CD14-positive monocyte (primary cell): ENCODE measurements around the gene SNAP47. TPM values are rescaled to one million over a fixed set of nuclear protein-coding genes. Genes with fewer than 3 reads are reported as not detected.

Experiments used
- DNase-seq, 3 donors: peaks; one replicate each; pipeline ENCODE4 v3.0.0-alpha.2; 2011 to 2022
- H2AFZ ChIP-seq: 2 replicates; pipeline ENCODE4 v1.6.0; 2012; ENCODE audit warnings: mild to moderate bottlenecking, low read depth, low read length, inconsistent platforms; ENCODE audit not compliant: insufficient read depth, poor library complexity, severe bottlenecking
- H3K27ac ChIP-seq, 2 donors: 1 replicate in 1 of 2; 2 replicates in 1 of 2; pipeline ENCODE4 v1.5.1; 2012 to 2013; ENCODE audit warnings: low read length in 2 of 2, control low read depth in 1 of 2, inconsistent platforms in 1 of 2, low read depth in 1 of 2, mild to moderate bottlenecking in 1 of 2
- H3K27me3 ChIP-seq, 2 donors: one replicate each; pipeline versions ENCODE4 v1.6.0 to v1.6.1; 2011 to 2013; ENCODE audit warnings: low read length in 2 of 2; ENCODE audit not compliant: control insufficient read depth in 2 of 2, insufficient read depth in 2 of 2
- H3K36me3 ChIP-seq, 2 donors: replicated peaks in 1 of 2; 1 replicate in 1 of 2; 2 replicates in 1 of 2; pipeline versions ENCODE4 v1.5.1 to v1.6.1; 2012 to 2013; ENCODE audit warnings: low read length in 2 of 2, control low read depth in 1 of 2, inconsistent platforms in 1 of 2, mild to moderate bottlenecking in 1 of 2; ENCODE audit not compliant: insufficient read depth in 2 of 2, control insufficient read depth in 1 of 2
- H3K4me1 ChIP-seq, 2 donors: 1 replicate in 1 of 2; 2 replicates in 1 of 2; pipeline versions ENCODE4 v1.5.1 to v1.6.1; 2012 to 2013; ENCODE audit warnings: low read length in 2 of 2, control low read depth in 1 of 2, inconsistent platforms in 1 of 2, mild to moderate bottlenecking in 1 of 2, moderate library complexity in 1 of 2; ENCODE audit not compliant: insufficient read depth in 2 of 2, control insufficient read depth in 1 of 2
- H3K4me2 ChIP-seq: replicated peaks from 2 replicates; pipeline ENCODE3; 2012; ENCODE audit warnings: low read length, moderate library complexity, mild to moderate bottlenecking; ENCODE audit not compliant: poor library complexity, severe bottlenecking; ENCODE audit errors: extremely low read depth
- H3K4me3 ChIP-seq, 3 experiments: fragments of 200-600 bp in 1 of 3; sonication (generic) in 1 of 3; replicated peaks in 1 of 3; 1 replicate in 2 of 3; 2 replicates in 1 of 3; pipeline ENCODE4 v1.5.1; 2011 to 2013; ENCODE audit warnings: low read length in 3 of 3, mild to moderate bottlenecking in 3 of 3, control low read depth in 2 of 3, low read depth in 2 of 3, inconsistent platforms in 1 of 3, moderate library complexity in 1 of 3
- H3K79me2 ChIP-seq: 2 replicates; pipeline ENCODE4 v1.6.0; 2012; ENCODE audit warnings: mild to moderate bottlenecking, control low read depth, inconsistent platforms, low read length, moderate library complexity; ENCODE audit not compliant: insufficient read depth
- H3K9ac ChIP-seq: 2 replicates; pipeline ENCODE4 v1.6.0; 2017; ENCODE audit warnings: low read length, mild to moderate bottlenecking; ENCODE audit not compliant: insufficient read depth, poor library complexity, severe bottlenecking
- H3K9me3 ChIP-seq, 2 donors: replicated peaks in 1 of 2; 1 replicate in 1 of 2; 2 replicates in 1 of 2; pipeline versions ENCODE4 v1.5.1 to v1.6.1; 2012 to 2013; ENCODE audit warnings: low read length in 2 of 2, control low read depth in 1 of 2; ENCODE audit not compliant: control insufficient read depth in 1 of 2, insufficient read depth in 1 of 2
- H4K20me1 ChIP-seq: 2 replicates; pipeline ENCODE4 v1.6.0; 2012; ENCODE audit warnings: mild to moderate bottlenecking, low read length, control low read depth, moderate library complexity; ENCODE audit not compliant: insufficient read depth
- H3K27ac Mint-ChIP-seq, 7 donors: one replicate each; pipeline ENCODE4 v1.8.0; 2020; ENCODE audit warnings: mild to moderate bottlenecking in 7 of 7, mixed read lengths in 7 of 7, moderate library complexity in 6 of 7, inconsistent platforms in 2 of 7
- H3K27me3 Mint-ChIP-seq, 3 donors: one replicate each; pipeline ENCODE4 v1.8.0; 2021 to 2022; ENCODE audit warnings: low read depth in 3 of 3, mild to moderate bottlenecking in 3 of 3, mixed read lengths in 3 of 3, moderate library complexity in 3 of 3, inconsistent platforms in 1 of 3
- H3K36me3 Mint-ChIP-seq, 2 donors: one replicate each; pipeline ENCODE4 v1.8.0; 2020; ENCODE audit warnings: mixed read lengths in 2 of 2, inconsistent platforms in 1 of 2, mild to moderate bottlenecking in 1 of 2
- H3K4me1 Mint-ChIP-seq: one replicate; pipeline ENCODE4 v1.8.0; 2020; ENCODE audit warnings: mild to moderate bottlenecking, mixed read lengths
- H3K4me3 Mint-ChIP-seq, 2 donors: one replicate each; pipeline ENCODE4 v1.8.0; 2020; ENCODE audit warnings: mild to moderate bottlenecking in 2 of 2, mixed read lengths in 2 of 2, moderate library complexity in 1 of 2
- H3K9me3 Mint-ChIP-seq, 7 donors: one replicate each; pipeline ENCODE4 v1.8.0; 2020 to 2022; ENCODE audit warnings: mixed read lengths in 7 of 7, mild to moderate bottlenecking in 6 of 7, moderate library complexity in 6 of 7, inconsistent platforms in 2 of 7
- WGBS: methylation state at CpG from one replicate; pipeline ENCODE4 v1.1.5; 2013; ENCODE audit warnings: missing lambda C conversion rate; ENCODE audit not compliant: insufficient coverage; 5-methylcytosine and 5-hydroxymethylcytosine counted together
- intact Hi-C, 2 donors: fragments of 100-400 bp; cut with micrococcal nuclease; formaldehyde crosslinking; loops; one replicate each; pipeline versions ENCODE4 v1.15.0 to v1.15.1; 2023
- polyA plus RNA-seq, 3 donors: library from polyadenylated mRNA; depleted of rRNA in 1 of 3; unstranded in 2 of 3; stranded (reverse) in 1 of 3; fragments of 300-500 nt in 2 of 3; fragments of >200 nt in 1 of 3; fragmentation: Illumina TruSeq in 2 of 3; gene quantifications; 1 replicate in 2 of 3; 2 replicates in 1 of 3; pipeline ENCODE4 v1.2.3, GENCODE V29; 2012 to 2021
- TF ChIP-seq, protein P1 (sequence below): fragments of 200-600 bp; IDR thresholded peaks from one replicate; pipeline ENCODE4 v1.8.0; 2022; ENCODE audit warnings: antibody characterized with exemption, mild to moderate bottlenecking

The SNAP47 gene
- polyA plus RNA-seq, 3 donors: 15.4 to 25.0 (median 20.5) TPM

DNA sequence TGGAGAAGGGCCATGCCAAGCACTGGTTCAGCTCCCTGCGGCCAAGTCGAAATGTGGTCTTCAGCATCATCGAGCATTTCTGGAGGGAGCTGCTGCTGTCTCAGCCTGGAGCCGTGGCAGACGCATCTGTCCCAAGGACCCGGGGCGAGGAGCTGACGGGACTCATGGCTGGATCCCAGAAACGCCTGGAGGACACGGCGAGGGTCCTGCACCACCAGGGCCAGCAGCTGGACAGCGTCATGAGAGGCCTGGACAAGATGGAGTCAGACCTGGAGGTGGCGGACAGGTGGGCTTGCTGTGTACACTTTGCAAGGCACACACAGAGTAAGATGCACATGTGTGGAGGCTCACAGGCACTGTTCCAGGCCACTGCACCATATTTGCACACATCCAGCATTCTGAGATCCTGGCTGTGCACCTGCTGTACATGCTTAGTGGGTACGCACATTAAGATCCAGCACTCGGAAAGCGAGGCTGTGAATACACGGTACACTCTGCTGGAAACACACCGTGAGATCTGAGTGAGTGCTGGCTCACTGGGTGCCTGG, 12.8 kb downstream of the SNAP47 start:
- Histone ChIP-seq H3K79me2 (peaks cover 10% of the 10 kb centered on the region), H3K4me3 (no peak overlapping the region), H4K20me1 (peaks cover 15% of the 10 kb centered on the region), H3K27ac (no peak overlapping the region), H3K9me3 (no peaks in the 10 kb centered on the region), H2AFZ (no peak overlapping the region), H3K27me3 (no peaks in the 10 kb centered on the region), H3K9ac (no peak overlapping the region), H3K36me3 (peaks cover 15 to 49% of the 10 kb centered on the region in 2 donors), H3K4me2 (no peak overlapping the region), H3K4me1 (no peaks in the 10 kb centered on the region)
- Mint-ChIP-seq H3K27ac (peak overlapping the region in 1 of 7 donors; percentile 15), H3K4me1 (peaks cover 3% of the 10 kb centered on the region), H3K9me3 (no peaks in the 10 kb centered on the region), H3K27me3 (peaks cover 0 to 1% (median 0%) of the 10 kb centered on the region in 3 donors), H3K36me3 (peaks cover 31 to 35% of the 10 kb centered on the region in 2 donors), H3K4me3 (no peak overlapping the region)
- intact Hi-C loops: no loop called here
- over 99% methylated on average over 18 of the region's 18 CpGs for WGBS
- TF ChIP-seq, protein P1, sequence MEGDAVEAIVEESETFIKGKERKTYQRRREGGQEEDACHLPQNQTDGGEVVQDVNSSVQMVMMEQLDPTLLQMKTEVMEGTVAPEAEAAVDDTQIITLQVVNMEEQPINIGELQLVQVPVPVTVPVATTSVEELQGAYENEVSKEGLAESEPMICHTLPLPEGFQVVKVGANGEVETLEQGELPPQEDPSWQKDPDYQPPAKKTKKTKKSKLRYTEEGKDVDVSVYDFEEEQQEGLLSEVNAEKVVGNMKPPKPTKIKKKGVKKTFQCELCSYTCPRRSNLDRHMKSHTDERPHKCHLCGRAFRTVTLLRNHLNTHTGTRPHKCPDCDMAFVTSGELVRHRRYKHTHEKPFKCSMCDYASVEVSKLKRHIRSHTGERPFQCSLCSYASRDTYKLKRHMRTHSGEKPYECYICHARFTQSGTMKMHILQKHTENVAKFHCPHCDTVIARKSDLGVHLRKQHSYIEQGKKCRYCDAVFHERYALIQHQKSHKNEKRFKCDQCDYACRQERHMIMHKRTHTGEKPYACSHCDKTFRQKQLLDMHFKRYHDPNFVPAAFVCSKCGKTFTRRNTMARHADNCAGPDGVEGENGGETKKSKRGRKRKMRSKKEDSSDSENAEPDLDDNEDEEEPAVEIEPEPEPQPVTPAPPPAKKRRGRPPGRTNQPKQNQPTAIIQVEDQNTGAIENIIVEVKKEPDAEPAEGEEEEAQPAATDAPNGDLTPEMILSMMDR: no peak
- no peak for DNase-seq

- no peak overlapping the region for H3K9ac ChIP-seq
- peak overlapping the region in 1 of 7 donors; percentile 4 for H3K27ac Mint-ChIP-seq
- no peak for DNase-seq
- WGBS: 80% methylated on average over 2 of the region's 7 CpGs
- peaks cover 3% of the 10 kb centered on the region for H3K4me1 Mint-ChIP-seq
- no peak overlapping the region for H3K4me3 Mint-ChIP-seq
- H3K9me3 ChIP-seq: no peaks in the 10 kb centered on the region
- H3K4me3 ChIP-seq: no peak overlapping the region
- peaks cover 5% of the 10 kb centered on the region for H3K79me2 ChIP-seq
- H3K27me3 ChIP-seq: no peaks in the 10 kb centered on the region
- TF ChIP-seq, protein P1: no peak
- H4K20me1 ChIP-seq: peaks cover 15% of the 10 kb centered on the region
- no peak overlapping the region for H2AFZ ChIP-seq
- peaks cover 31 to 35% of the 10 kb centered on the region in 2 donors for H3K36me3 Mint-ChIP-seq
- no peaks in the 10 kb centered on the region for H3K4me1 ChIP-seq
- no peak overlapping the region for H3K27ac ChIP-seq
- intact Hi-C loops: no loop called here
- no peak overlapping the region for H3K4me2 ChIP-seq
- H3K27me3 Mint-ChIP-seq: peaks cover 0 to 1% (median 0%) of the 10 kb centered on the region in 3 donors
- peaks cover 15 to 51% of the 10 kb centered on the region in 2 donors for H3K36me3 ChIP-seq
- no peaks in the 10 kb centered on the region for H3K9me3 Mint-ChIP-seq
These were observed 13.4 kb downstream of the SNAP47 start for GRCh38 chr1:227748496-227749182.
